HG03108 (cell line): ENCODE results near the gene TEX14.
"Not testable (repeated sequence)": the region's sequence is repeated elsewhere in the genome, so short reads cannot be mapped to it uniquely, and the experiment has no call there.

Experiments
- ATAC-seq: cut with Tn5 transposase; IDR thresholded peaks from one replicate; pipeline ENCODE4 v1.9.1; 2021; ENCODE audit warnings: moderate library complexity; ENCODE audit not compliant: unreplicated experiment

The TEX14 gene

GRCh38 chr17:58611331-58611730 is 80.5 kb downstream of the TEX14 start:
- ATAC-seq: no peak

GRCh38 chr17:58606934-58607333 is 84.9 kb downstream of the TEX14 start:
- no peak for ATAC-seq

- ATAC-seq: no peak
Measured at GRCh38 chr17:58605986-58606385, 85.9 kb downstream of the TEX14 start.

DNA sequence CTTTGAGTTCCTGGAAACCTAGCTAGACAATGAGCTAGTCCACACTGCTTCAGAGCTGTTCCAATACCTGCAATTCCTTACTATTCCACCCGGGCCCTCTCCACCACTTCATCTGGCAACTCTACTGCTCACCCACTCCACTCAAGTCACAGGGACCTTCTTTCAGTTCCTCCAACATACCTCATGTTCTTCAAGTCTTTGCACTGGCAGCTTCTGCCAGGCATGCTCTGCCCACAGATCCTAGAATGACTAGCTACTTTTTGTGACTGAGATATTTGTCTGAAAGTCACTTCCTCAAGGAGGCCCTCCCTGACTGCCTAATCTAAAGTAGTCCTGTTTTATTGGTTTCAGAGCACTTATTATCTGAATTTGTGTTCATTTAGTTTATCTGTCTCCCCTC is 86.4 kb downstream of the TEX14 start:
- no peak for ATAC-seq

DNA sequence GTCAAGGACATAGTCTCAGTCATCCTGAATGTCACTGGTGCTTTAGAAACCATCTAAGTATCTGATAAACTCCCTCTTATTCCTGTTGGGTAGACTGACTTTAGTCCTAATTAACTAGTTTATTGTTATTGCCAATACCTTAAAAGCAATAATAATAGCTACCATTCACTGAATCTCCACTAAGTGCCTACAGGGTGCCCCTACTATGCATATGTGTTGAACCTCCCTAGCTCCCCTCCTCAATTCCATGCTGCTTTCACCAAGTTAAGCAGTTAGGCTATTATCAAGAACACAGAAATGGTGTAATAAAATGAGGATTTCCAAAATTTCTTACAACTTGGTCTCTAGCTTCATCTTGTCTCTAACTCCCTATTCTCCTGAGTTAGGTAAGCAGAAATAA is 89.9 kb downstream of the TEX14 start:
- ATAC-seq: no peak

DNA sequence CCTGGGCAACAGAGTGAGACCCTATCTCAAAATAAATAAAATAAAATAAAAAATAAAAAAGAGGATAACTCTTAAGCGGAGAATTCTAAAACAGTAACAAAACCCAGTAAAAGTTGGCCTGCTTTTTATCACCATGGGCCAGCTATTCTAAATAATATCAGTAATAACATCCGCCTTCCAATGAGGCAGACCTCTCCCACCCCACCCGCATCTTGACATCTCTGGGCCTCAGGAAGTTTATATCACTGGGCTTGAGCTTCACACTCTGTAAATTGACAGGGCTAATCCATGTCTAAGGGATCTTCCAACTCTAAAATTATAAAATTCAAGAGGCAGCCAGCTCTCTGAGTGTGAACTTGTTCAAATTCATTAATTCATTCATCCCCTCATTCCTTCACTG is 94.5 kb downstream of the TEX14 start:
- ATAC-seq: no peak

GRCh38 chr17:58595194-58595792 is 96.6 kb downstream of the TEX14 start:
- no peak for ATAC-seq

GRCh38 chr17:58593123-58593522 is 98.7 kb downstream of the TEX14 start:
- no peak for ATAC-seq

DNA sequence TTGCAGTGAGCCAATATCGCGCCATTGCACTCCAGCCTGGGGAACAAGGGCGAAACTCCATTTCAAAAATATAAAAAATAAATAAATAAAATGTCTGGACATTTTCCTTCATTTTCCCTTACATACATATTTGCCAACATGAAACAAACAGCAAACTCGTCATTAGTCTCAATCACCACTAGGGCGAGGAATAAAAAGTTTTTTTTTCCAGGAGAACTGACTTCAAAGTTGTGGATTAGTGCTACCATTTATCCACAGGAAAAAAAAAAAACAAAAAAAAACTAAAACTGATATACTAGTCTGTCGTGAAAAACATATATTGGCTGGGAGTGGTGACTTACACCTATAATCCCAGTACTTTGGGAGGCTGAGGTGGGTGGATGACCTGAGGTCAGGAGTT is 100.4 kb downstream of the TEX14 start:
- no peak for ATAC-seq

DNA sequence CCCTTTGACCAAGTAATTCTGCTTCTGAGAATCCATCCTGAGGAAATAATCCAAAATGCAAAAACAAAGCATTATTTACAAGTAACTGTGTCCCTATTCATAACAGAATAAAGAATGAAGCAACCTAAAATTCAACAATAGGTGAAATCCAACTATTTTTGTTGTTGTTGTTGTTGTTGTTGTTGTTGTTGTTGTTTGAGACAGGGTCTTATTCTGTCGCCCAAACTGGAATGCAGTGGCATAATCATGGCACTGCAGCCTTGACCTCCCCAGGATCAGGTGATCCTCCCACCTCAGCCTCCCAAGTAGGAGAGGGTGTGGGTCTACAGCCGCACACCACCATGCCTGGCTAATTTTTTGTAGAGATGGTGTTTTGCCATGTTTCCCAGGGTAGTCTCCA is 101.5 kb downstream of the TEX14 start:
- no peak for ATAC-seq

GRCh38 chr17:58587713-58588117 is 104.1 kb downstream of the TEX14 start:
- ATAC-seq: no peak

DNA sequence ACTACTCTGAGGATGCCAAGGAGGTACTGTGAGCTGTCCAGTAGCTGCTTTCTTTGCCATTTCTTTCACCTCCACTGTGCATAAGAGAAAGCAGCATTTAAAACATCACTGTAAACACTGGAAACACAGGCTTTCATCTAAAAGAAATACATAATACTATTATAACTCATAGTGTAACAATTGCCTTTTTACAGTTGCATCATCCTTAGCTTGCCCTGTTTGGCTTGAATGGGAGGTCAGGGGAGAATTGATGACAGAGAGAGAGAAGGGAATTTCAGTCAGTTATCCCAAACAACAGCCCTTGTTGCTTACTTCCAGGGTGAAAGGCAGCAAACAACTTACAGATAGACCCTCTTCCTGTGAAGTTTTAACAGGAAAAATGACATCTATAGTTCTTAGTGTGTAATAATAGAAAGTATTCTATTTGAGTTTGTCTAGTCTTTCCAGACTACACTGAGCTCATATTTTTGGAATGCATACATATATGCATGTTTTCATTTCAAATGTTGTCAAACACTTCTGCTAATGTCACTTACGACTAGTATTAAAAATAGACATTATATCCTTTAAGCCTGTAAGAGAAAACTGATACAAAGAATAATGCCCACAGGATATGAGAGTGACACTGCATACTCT is 105.7 kb downstream of the TEX14 start:
- ATAC-seq: no peak

DNA sequence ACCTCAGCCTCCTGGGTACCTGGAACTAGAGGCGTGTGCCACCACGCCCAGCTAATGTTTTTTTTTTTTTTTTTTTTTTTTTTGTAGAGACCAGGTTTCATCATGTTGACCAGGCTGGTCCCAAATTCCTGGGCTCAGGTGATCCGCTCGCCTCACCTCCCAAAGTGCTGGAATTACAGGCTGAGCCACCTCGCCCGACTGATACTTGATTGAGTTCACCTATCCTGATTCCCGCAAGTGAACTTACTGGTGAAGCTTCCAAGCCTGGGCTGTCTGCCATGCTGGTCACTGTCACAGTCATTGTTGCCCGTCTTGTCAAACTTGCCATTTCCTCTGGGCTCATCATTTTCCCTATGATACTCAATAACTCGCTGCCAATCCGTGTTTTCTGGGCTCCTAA is 106.3 kb downstream of the TEX14 start:
- no peak for ATAC-seq

DNA sequence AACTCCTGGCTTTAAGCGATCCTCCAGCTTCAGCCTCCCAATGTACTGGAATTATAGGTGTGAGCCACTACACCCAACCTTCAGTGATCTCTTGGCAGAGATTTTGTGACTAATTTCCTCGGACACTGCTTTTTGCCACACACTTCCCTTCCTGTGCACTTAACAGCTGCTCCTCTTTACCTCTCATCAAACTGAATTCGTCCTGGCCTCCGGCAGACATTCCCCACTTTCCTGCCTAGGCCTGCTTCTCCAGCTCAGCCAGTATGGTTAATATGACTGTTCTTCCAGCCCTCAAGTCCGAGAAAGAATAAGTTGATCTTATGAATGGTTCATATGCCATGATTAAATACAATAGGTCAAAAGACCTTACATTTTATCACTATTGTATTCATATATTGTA is 108.4 kb downstream of the TEX14 start:
- no peak for ATAC-seq

DNA sequence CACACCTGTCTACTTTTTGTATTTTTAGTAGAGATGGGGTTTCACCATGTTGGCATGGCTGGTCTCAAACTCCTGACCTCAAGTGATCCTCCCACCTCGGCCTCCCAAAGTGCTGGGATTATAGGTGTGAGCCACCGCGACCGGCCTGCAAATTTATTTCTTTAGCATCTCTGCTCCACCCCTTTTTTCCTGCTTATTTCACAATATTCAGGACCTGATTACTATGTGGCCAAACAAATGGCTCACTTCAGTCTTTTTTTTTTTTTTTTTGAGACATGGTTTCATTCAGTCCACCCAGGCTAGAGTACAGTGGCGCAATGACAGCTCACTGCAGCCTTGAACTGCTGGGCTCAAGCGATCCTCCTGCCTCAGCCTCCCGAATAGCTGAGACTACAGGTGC is 109.1 kb downstream of the TEX14 start:
- ATAC-seq: not testable (repeated sequence)

- no peak for ATAC-seq
Measured at GRCh38 chr17:58580671-58581070, 111.2 kb downstream of the TEX14 start.

GRCh38 chr17:58577696-58578095 is 114.1 kb downstream of the TEX14 start:
- ATAC-seq: no peak

DNA sequence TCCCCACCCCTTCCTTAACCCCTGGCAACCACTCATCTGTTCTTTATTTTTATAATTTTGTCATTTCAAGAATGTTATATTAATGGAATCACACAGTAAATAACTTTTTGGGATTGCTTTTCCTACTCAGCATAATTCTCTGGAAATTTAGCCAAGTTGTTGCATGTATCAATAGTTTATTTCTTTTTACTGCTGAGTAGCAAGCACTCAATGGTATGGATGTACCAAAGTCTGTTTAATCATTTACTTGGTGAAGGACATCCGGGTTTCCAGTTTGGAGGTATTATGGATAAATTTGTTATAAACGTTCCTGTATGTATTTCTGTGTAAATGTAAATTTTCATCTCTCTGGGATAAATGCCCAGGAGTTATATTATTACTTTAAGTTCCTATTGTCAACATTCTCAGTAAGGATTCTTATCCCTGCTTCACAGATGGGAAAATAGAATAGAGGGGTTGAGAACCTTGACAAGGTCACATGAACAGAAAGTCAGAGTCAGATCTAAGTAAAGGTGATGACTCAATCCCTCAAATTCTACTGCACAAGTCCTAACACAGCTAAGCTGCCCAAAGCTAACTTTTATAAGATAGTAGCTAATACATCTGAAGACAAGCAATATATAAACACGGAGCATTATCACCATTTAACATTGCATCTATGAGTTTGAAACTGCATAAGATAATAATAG is 115.0 kb downstream of the TEX14 start:
- no peak for ATAC-seq

DNA sequence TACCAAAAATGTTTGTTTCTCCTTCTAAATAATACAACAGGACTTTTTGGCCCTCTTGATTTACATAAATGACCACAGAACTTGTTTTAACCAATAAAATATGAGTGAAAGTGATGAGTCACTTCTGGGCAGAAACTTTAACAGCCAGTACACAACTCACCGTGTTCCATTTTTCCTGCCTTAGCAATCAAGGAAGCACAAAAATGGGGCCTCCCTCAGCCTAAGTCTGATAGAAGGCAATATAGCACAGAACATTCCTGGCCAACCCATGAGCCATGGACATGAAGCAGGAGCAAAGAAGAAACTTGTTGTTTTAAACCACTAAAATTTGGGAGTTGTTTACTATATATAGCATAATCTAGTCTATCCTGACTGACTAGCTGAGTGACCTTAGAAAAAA is 116.3 kb downstream of the TEX14 start:
- no peak for ATAC-seq

DNA sequence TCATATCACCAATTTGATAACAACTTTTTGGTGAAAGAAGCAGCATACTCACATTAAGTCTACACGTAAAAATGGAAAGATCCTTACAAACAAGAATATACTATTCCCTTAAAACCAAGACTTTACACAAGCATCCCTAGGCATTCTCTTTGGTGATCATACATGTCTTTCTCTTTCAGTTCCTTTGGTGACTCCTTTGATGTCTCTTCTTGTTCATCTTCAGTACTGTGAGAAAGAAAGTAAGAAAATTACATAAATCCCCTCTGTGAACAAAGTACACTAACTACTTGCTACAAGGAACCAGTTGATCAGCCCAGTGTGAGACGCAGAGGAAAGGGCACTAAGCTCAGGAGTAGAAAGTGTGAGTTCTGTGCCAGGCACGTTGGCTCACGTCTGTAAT is 117.8 kb downstream of the TEX14 start:
- no peak for ATAC-seq

- ATAC-seq: no peak
Measured at GRCh38 chr17:58572846-58573245, 119.0 kb downstream of the TEX14 start.

DNA sequence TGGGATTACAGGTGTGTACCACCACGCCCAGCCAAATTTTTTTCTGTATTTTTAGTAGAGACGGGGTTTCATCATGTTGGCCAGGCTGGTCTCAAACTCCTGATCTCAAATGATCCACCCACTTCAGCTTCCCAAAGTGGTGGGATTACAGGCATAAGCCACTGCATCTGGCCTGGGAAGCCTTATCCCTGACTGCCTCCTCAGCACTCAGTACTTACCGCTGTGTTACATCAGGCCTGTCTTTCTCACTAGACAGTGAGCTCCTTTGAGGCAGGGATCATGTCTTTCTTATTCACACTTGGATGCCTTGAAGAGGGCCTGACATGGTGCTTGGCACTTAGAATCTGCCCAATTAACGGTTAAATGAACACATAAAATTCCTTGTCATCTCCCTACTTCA is 121.1 kb downstream of the TEX14 start:
- ATAC-seq: no peak

- ATAC-seq: no peak
Measured at GRCh38 chr17:58569196-58569595, 122.6 kb downstream of the TEX14 start.
